ENCODE data around the gene PHF2. TPM values are rescaled to one million over a fixed set of nuclear protein-coding genes. Genes with fewer than 3 reads are reported as not detected.
A peak's percentile ranks its signal among the peaks of the same experiment; 100 is the strongest.

Gene PHF2
- total and polyA plus RNA-seq, 7 donors: 10.9 to 31.9 (median 21.4) TPM

DNA sequence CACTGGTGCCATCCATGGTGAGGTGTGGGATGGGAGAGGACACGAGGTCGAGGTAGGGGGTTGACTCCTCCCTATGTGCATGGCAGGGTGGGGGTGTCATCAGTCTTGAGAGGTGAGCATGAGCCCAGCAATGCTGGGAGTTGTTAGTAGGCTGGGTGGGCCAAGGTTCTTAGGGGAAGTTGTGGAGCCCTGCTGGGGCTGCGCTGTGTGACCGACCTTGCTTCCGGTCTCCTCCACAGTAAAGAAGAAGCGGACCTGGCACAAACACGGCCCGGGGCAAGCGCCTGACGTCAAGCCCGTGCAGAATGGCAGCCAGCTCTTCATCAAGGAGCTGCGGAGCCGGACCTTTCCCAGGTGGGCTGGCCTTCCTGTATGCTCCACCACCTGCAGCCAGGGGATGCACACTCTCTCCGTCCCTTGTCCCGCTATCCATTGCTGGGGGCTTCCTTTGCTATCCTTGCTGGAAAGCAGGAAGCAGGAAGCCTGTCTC is 59.8 kb downstream of the PHF2 start:
- H3K4me1 ChIP-seq: peaks cover 0 to 15% (median 2%) of the 10 kb centered on the region in 4 donors
- intact Hi-C loops (cut with DNase I): no loop called here
- 97 to 98% methylated on average over 15 of the region's 15 CpGs for WGBS, 2 donors
- H3K36me3 ChIP-seq: peaks cover 5 to 83% (median 26%) of the 10 kb centered on the region in 4 donors
- H3K4me3 ChIP-seq: no peak overlapping the region
- H3K27me3 ChIP-seq: no peaks in the 10 kb centered on the region
- DNase-seq: peak; percentile 54
- peaks cover 0 to 3% (median 0%) of the 10 kb centered on the region in 4 donors for H3K9me3 ChIP-seq
- TF ChIP-seq EP300 (IDR thresholded peaks at IDR 0.05) (no peak), POLR2A (IDR thresholded peaks at IDR 0.05) (no peak), POLR2AphosphoS5 (IDR thresholded peaks at IDR 0.05) (no peak)
- TF ChIP-seq, protein P1, sequence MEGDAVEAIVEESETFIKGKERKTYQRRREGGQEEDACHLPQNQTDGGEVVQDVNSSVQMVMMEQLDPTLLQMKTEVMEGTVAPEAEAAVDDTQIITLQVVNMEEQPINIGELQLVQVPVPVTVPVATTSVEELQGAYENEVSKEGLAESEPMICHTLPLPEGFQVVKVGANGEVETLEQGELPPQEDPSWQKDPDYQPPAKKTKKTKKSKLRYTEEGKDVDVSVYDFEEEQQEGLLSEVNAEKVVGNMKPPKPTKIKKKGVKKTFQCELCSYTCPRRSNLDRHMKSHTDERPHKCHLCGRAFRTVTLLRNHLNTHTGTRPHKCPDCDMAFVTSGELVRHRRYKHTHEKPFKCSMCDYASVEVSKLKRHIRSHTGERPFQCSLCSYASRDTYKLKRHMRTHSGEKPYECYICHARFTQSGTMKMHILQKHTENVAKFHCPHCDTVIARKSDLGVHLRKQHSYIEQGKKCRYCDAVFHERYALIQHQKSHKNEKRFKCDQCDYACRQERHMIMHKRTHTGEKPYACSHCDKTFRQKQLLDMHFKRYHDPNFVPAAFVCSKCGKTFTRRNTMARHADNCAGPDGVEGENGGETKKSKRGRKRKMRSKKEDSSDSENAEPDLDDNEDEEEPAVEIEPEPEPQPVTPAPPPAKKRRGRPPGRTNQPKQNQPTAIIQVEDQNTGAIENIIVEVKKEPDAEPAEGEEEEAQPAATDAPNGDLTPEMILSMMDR (IDR thresholded peaks at IDR 0.05): no peak
- no peak overlapping the region for H3K27ac ChIP-seq

DNA sequence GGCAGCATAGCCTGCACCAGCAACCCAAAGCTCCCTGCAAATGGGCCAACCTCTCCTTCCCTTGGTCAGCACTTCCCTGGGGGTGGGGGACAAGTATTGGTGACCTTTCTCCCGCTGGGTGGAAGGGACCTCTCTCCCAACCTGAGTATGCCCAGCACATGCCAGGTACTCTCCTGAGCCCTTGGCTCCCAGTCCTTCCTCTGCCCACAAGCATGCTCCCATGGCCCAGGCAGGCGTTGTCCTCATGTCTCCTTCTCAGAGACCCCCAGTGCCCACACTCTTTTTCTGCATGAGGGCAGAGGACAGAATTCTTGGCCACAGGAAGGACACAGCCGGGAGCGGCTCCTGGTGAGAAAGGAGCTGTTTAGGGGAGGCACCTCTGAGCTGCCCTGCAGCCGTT is 60.3 kb downstream of the PHF2 start:
- Histone ChIP-seq H3K4me1 (peaks cover 0 to 19% (median 6%) of the 10 kb centered on the region in 4 donors), H3K27me3 (no peaks in the 10 kb centered on the region), H3K4me3 (no peak overlapping the region), H3K36me3 (peaks cover 5 to 79% (median 23%) of the 10 kb centered on the region in 4 donors), H3K9me3 (peaks cover 0 to 3% (median 0%) of the 10 kb centered on the region in 4 donors), H3K27ac (no peak overlapping the region)
- intact Hi-C loops (cut with DNase I): no loop called here
- 85 to 94% methylated on average over 5 of the region's 5 CpGs for WGBS, 2 donors
- DNase-seq: peak; percentile 46
- TF ChIP-seq POLR2A (IDR thresholded peaks at IDR 0.05) (no peak), POLR2AphosphoS5 (IDR thresholded peaks at IDR 0.05) (no peak), EP300 (IDR thresholded peaks at IDR 0.05) (no peak)
- TF ChIP-seq, protein P1 (IDR thresholded peaks at IDR 0.05): no peak

DNA sequence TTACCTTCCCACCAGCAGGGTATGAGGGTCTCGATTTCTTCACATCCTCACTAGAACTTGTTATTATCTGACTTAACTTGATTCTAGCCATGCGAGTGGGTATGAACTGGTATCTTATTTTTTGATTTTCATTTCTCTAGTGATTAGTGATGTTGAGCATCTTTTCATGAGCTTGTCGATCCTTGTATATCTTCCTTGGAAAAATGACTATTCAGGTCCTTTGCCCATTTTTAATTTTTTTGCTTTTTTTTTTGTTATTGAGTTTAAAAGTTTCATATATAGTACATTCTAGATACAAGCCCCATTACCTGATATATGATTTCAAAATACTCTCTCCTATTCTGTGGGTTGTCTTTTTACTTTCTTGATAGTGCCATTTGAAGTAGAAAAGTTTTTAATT is 61.5 kb downstream of the PHF2 start:
- H3K27ac ChIP-seq: no peak overlapping the region
- DNase-seq: no peak
- H3K36me3 ChIP-seq: peaks cover 5 to 67% (median 21%) of the 10 kb centered on the region in 4 donors
- 76 to 98% methylated on average over 3 of the region's 3 CpGs for WGBS, 2 donors
- H3K4me1 ChIP-seq: peaks cover 0 to 31% (median 18%) of the 10 kb centered on the region in 4 donors
- intact Hi-C loops (cut with DNase I): no loop called here
- peaks cover 0 to 3% (median 0%) of the 10 kb centered on the region in 4 donors for H3K9me3 ChIP-seq
- H3K27me3 ChIP-seq: no peaks in the 10 kb centered on the region
- H3K4me3 ChIP-seq: no peak overlapping the region
- TF ChIP-seq POLR2AphosphoS5 (IDR thresholded peaks at IDR 0.05): no peak
- TF ChIP-seq EP300 (IDR thresholded peaks at IDR 0.05): no peak
- TF ChIP-seq POLR2A (IDR thresholded peaks at IDR 0.05): no peak
- TF ChIP-seq, protein P1 (IDR thresholded peaks at IDR 0.05): no peak

DNA sequence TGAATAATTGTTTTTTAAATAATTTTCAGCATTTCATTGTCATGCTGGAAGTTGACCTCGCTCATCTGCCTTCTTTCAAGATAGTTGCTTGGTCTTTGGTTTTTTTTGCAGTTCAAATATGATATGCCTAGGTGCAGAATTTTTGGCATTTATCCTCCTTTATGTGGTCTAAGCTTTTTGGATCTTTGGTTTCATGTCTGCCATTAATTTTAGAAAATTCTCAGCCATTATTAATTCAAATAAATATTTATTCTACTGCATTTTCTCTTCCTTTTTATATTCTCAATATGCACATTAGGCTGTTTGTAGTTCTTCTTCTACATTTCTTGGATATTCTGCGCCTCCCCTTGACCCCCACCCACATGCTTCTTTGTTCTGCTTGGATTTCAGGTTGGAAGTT is 63.6 kb downstream of the PHF2 start:
- intact Hi-C loops (cut with DNase I): no loop called here
- Histone ChIP-seq H3K27me3 (no peaks in the 10 kb centered on the region), H3K9me3 (peaks cover 0 to 3% (median 0%) of the 10 kb centered on the region in 4 donors), H3K4me3 (no peak overlapping the region), H3K4me1 (peaks cover 0 to 35% (median 28%) of the 10 kb centered on the region in 4 donors), H3K27ac (no peak overlapping the region), H3K36me3 (peaks cover 5 to 61% (median 20%) of the 10 kb centered on the region in 4 donors)
- 97 to 99% methylated on average over 2 of the region's 2 CpGs for WGBS, 2 donors
- TF ChIP-seq POLR2A (IDR thresholded peaks at IDR 0.05) (no peak), EP300 (IDR thresholded peaks at IDR 0.05) (no peak), POLR2AphosphoS5 (IDR thresholded peaks at IDR 0.05) (no peak)
- TF ChIP-seq, protein P1 (IDR thresholded peaks at IDR 0.05): no peak
- DNase-seq: no peak

GRCh38 chr9:93642961-93643360 is 66.6 kb downstream of the PHF2 start:
- WGBS, 2 donors: 72 to 86% methylated on average over 5 of the region's 5 CpGs
- Histone ChIP-seq H3K4me1 (peaks cover 0 to 35% (median 28%) of the 10 kb centered on the region in 4 donors), H3K27me3 (no peaks in the 10 kb centered on the region), H3K36me3 (peaks cover 11 to 60% (median 21%) of the 10 kb centered on the region in 4 donors), H3K9me3 (no peaks in the 10 kb centered on the region), H3K4me3 (no peak overlapping the region), H3K27ac (peak overlapping the region in 2 of 4 donors; percentile 30 to 39)
- intact Hi-C loops (cut with DNase I): no loop called here
- no peak for TF ChIP-seq EP300 (IDR thresholded peaks at IDR 0.05)
- TF ChIP-seq POLR2A (IDR thresholded peaks at IDR 0.05): no peak
- TF ChIP-seq, protein P1 (IDR thresholded peaks at IDR 0.05): no peak
- TF ChIP-seq POLR2AphosphoS5 (IDR thresholded peaks at IDR 0.05): no peak
- DNase-seq: no peak

All from sigmoid colon (tissue), 7 donors.